Panc1 (cell line): ENCODE results near the gene PSMB1.

Experiments
- POLR2AphosphoS5 ChIP-seq: IDR thresholded peaks from 2 replicates; pipeline ENCODE4 v1.6.1; 2012; ENCODE audit warnings: mild to moderate bottlenecking, low read depth, low read length, moderate library complexity
- TF ChIP-seq, protein P1 (sequence below): fragments of 450-650 bp; IDR thresholded peaks from 2 replicates; pipeline ENCODE4 v1.5.1; 2017; ENCODE audit warnings: mild to moderate bottlenecking

- no peak for TF ChIP-seq POLR2AphosphoS5
- TF ChIP-seq, protein P1, sequence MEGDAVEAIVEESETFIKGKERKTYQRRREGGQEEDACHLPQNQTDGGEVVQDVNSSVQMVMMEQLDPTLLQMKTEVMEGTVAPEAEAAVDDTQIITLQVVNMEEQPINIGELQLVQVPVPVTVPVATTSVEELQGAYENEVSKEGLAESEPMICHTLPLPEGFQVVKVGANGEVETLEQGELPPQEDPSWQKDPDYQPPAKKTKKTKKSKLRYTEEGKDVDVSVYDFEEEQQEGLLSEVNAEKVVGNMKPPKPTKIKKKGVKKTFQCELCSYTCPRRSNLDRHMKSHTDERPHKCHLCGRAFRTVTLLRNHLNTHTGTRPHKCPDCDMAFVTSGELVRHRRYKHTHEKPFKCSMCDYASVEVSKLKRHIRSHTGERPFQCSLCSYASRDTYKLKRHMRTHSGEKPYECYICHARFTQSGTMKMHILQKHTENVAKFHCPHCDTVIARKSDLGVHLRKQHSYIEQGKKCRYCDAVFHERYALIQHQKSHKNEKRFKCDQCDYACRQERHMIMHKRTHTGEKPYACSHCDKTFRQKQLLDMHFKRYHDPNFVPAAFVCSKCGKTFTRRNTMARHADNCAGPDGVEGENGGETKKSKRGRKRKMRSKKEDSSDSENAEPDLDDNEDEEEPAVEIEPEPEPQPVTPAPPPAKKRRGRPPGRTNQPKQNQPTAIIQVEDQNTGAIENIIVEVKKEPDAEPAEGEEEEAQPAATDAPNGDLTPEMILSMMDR: no peak
Measured at GRCh38 chr6:170525795-170526194, 27.3 kb downstream of the PSMB1 start.
